ENCODE data around the gene ENTPD3.
A peak's percentile ranks its signal among the peaks of the same experiment; 100 is the strongest.
"Not testable (repeated sequence)": the region's sequence is repeated elsewhere in the genome, so short reads cannot be mapped to it uniquely, and the experiment has no call there.

The ENTPD3 gene

DNA sequence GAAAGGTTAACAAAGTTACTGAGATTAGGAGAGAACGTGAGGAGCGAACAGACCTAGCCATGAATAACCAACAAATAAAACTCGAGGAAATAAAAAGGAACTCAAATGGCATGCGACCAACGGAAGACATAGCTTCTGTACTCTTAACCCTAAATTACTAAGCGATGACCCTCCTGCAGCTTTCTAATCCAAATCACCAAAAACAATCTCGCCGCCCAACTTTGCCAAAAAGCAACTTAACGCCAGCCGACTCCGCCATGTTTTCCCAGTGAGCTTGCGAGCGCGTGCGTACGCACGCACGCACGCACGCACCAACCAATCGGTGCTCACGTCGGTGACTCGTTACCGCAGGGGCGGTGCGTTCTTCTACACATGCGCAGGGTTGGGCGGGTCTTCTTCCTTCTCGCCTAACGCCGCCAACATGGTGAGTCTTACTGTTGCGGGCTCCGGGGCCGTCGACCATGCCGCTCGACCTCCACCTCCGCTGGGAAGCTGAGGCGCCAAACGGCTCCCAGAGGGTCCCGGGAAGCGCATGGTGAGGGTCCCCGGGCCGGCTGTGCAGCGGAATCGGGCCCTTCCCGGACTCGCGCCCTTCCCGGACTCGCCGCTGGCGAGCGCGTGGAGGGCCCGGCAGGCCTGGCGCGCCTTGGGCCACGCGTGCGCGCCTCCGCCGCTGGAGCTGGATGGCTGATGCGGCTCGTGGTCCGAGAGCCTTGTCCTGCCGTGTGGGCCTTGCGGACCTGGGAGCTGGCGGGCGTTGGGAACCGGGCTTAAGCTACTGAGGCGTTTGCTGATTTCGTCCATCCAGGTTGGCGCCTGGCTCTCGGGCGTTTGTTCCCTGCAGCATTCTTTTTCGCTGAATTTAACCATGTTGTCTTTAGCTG is 70.2 kb downstream of the ENTPD3 start, which contains the start of gene RPL14:
Gene RPL14 (plus strand): TSS at position 400 of the 884 bp plus-strand sequence. CDS start 133 bp downstream, at position 533.
- Histone ChIP-seq H3K79me2 (ENCODE audit: low read length) (peaks cover 40% of the 10 kb centered on the region), H4K20me1 (ENCODE audit: insufficient read depth, low read length) (peaks cover 19% of the 10 kb centered on the region), H3K4me2 (ENCODE audit: low read length) (peak within 1 kb of the TSS; percentile 90), H3K27ac (ENCODE audit: low read length) (peak within 1 kb of the TSS; percentile 62), H3K4me3 (ENCODE audit: low read length) (peak within 1 kb of the TSS; percentile 95), H3K9ac (ENCODE audit: low read length) (peak within 1 kb of the TSS; percentile 97), H3K9me3 (ENCODE audit: insufficient read depth, low read length) (no peaks in the 10 kb centered on the region), H3K27me3 (ENCODE audit: low read depth, low read length) (no peaks in the 10 kb centered on the region), H2AFZ (ENCODE audit: low read depth, low read length) (peak within 1 kb of the TSS; percentile 91), H3K36me3 (replicated peaks; ENCODE audit: low read depth, low read length) (peaks cover 38% of the 10 kb centered on the region), H3K4me1 (ENCODE audit: low read length) (peaks cover 24% of the 10 kb centered on the region)
- TF ChIP-seq CTCF (IDR thresholded peaks at IDR 0.05; ENCODE audit: low read depth, low read length) (no peak), EZH2phosphoT487 (IDR thresholded peaks at IDR 0.05; ENCODE audit: low read depth) (no peak)

- no peaks in the 10 kb centered on the region for H3K27me3 ChIP-seq (ENCODE audit: low read depth, low read length)
- peak overlapping the region; percentile 90 for H3K4me2 ChIP-seq (ENCODE audit: low read length)
- peaks cover 21% of the 10 kb centered on the region for H3K4me1 ChIP-seq (ENCODE audit: low read length)
- H3K4me3 ChIP-seq (ENCODE audit: low read length): peak overlapping the region; percentile 95
- TF ChIP-seq EZH2phosphoT487 (IDR thresholded peaks at IDR 0.05; ENCODE audit: low read depth) (no peak), CTCF (IDR thresholded peaks at IDR 0.05; ENCODE audit: low read depth, low read length) (no peak)
- H3K9ac ChIP-seq (ENCODE audit: low read length): peak overlapping the region; percentile 97
- H2AFZ ChIP-seq (ENCODE audit: low read depth, low read length): no peak overlapping the region
- H4K20me1 ChIP-seq (ENCODE audit: insufficient read depth, low read length): peaks cover 19% of the 10 kb centered on the region
- no peaks in the 10 kb centered on the region for H3K9me3 ChIP-seq (ENCODE audit: insufficient read depth, low read length)
- peaks cover 40% of the 10 kb centered on the region for H3K79me2 ChIP-seq (ENCODE audit: low read length)
- no peak overlapping the region for H3K27ac ChIP-seq (ENCODE audit: low read length)
- peaks cover 43% of the 10 kb centered on the region for H3K36me3 ChIP-seq (replicated peaks; ENCODE audit: low read depth, low read length)
Measured at GRCh38 chr3:40458473-40458872, 71.5 kb downstream of the ENTPD3 start.

- peaks cover 19% of the 10 kb centered on the region for H4K20me1 ChIP-seq (ENCODE audit: insufficient read depth, low read length)
- H3K9ac ChIP-seq (ENCODE audit: low read length); H3K27me3 ChIP-seq (ENCODE audit: low read depth, low read length); H3K4me3 ChIP-seq (ENCODE audit: low read length); H3K4me2 ChIP-seq (ENCODE audit: low read length); H2AFZ ChIP-seq (ENCODE audit: low read depth, low read length); H3K27ac ChIP-seq (ENCODE audit: low read length); H3K9me3 ChIP-seq (ENCODE audit: insufficient read depth, low read length): not testable (repeated sequence)
- peaks cover 15% of the 10 kb centered on the region for H3K4me1 ChIP-seq (ENCODE audit: low read length)
- peaks cover 40% of the 10 kb centered on the region for H3K79me2 ChIP-seq (ENCODE audit: low read length)
- peaks cover 63% of the 10 kb centered on the region for H3K36me3 ChIP-seq (replicated peaks; ENCODE audit: low read depth, low read length)
Measured at GRCh38 chr3:40460481-40460880, 73.5 kb downstream of the ENTPD3 start.

DNA sequence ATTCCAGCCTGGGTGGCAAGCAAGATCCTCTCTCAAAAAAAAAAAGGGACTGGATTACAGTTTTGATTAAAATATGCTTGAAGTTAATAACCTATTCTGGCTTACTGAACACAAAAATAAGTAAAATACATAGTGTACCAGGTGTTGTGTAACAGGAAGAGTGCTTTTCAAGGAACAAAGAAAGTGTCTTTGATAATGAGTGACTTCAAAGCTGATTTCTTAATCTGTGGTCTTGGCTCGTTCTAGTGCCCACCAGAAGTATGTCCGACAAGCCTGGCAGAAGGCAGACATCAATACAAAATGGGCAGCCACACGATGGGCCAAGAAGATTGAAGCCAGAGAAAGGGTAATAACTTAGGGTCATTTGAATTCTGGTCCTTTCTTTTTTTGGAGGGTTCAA is 74.2 kb downstream of the ENTPD3 start:
- peaks cover 12% of the 10 kb centered on the region for H3K4me1 ChIP-seq (ENCODE audit: low read length)
- no peak overlapping the region for H3K9ac ChIP-seq (ENCODE audit: low read length)
- H4K20me1 ChIP-seq (ENCODE audit: insufficient read depth, low read length): peaks cover 19% of the 10 kb centered on the region

DNA sequence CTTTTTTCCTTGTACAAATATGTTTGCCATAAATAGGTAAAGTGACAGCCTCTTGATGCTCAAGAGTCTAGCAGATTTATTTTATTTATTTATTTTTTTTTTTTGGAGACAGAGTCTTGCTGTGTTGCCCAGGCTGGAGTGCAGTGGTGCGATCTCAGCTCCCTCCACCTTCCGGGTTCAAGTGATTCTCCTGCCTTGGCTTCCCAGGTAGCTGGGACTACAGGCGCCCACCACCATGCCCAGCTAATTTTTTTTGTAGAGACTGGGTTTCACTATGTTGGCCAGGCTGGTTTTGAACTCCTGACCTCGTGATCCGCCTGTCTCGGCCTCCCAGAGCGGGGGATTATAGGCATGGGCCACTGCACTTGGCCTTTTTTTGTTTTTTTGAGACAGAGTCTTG is 75.9 kb downstream of the ENTPD3 start:
- H3K9me3 ChIP-seq (ENCODE audit: insufficient read depth, low read length); H3K27me3 ChIP-seq (ENCODE audit: low read depth, low read length); H3K4me1 ChIP-seq (ENCODE audit: low read length); H3K4me3 ChIP-seq (ENCODE audit: low read length); H3K27ac ChIP-seq (ENCODE audit: low read length); H2AFZ ChIP-seq (ENCODE audit: low read depth, low read length); H3K4me2 ChIP-seq (ENCODE audit: low read length); H3K9ac ChIP-seq (ENCODE audit: low read length): not testable (repeated sequence)
- Histone ChIP-seq H4K20me1 (ENCODE audit: insufficient read depth, low read length) (peaks cover 18% of the 10 kb centered on the region), H3K79me2 (ENCODE audit: low read length) (peaks cover 27% of the 10 kb centered on the region), H3K36me3 (replicated peaks; ENCODE audit: low read depth, low read length) (peaks cover 72% of the 10 kb centered on the region)

More for the DNA sequence above, 74.2 kb downstream of the ENTPD3 start:
- H2AFZ ChIP-seq (ENCODE audit: low read depth, low read length): no peak overlapping the region
- H3K27ac ChIP-seq (ENCODE audit: low read length): no peak overlapping the region
- no peaks in the 10 kb centered on the region for H3K27me3 ChIP-seq (ENCODE audit: low read depth, low read length)
- H3K4me3 ChIP-seq (ENCODE audit: low read length): no peak overlapping the region
- peaks cover 66% of the 10 kb centered on the region for H3K36me3 ChIP-seq (replicated peaks; ENCODE audit: low read depth, low read length)
- TF ChIP-seq EZH2phosphoT487 (IDR thresholded peaks at IDR 0.05; ENCODE audit: low read depth) (no peak), CTCF (IDR thresholded peaks at IDR 0.05; ENCODE audit: low read depth, low read length) (no peak)
- peaks cover 40% of the 10 kb centered on the region for H3K79me2 ChIP-seq (ENCODE audit: low read length)
- H3K4me2 ChIP-seq (ENCODE audit: low read length): no peak overlapping the region
- H3K9me3 ChIP-seq (ENCODE audit: insufficient read depth, low read length): no peaks in the 10 kb centered on the region
